Uterus (tissue), 2 donors: Measurements from ENCODE around the gene CUBN.

Experiments used
- CTCF ChIP-seq, 4 experiments: fragments of 200-600 bp in 2 of 4; fragments of 450-650 bp in 2 of 4; sonication (generic) in 2 of 4; IDR thresholded peaks; one replicate each; pipeline ENCODE4 v1.5.1; 2016 to 2019; ENCODE audit warnings: antibody characterized with exemption in 4 of 4, mild to moderate bottlenecking in 2 of 4, moderate library complexity in 1 of 4
- POLR2A ChIP-seq, 2 donors: fragments of 450-650 bp; IDR thresholded peaks; one replicate each; pipeline ENCODE4 v1.6.1; 2016; ENCODE audit warnings: antibody characterized with exemption in 2 of 2, mild to moderate bottlenecking in 1 of 2, moderate library complexity in 1 of 2

DNA sequence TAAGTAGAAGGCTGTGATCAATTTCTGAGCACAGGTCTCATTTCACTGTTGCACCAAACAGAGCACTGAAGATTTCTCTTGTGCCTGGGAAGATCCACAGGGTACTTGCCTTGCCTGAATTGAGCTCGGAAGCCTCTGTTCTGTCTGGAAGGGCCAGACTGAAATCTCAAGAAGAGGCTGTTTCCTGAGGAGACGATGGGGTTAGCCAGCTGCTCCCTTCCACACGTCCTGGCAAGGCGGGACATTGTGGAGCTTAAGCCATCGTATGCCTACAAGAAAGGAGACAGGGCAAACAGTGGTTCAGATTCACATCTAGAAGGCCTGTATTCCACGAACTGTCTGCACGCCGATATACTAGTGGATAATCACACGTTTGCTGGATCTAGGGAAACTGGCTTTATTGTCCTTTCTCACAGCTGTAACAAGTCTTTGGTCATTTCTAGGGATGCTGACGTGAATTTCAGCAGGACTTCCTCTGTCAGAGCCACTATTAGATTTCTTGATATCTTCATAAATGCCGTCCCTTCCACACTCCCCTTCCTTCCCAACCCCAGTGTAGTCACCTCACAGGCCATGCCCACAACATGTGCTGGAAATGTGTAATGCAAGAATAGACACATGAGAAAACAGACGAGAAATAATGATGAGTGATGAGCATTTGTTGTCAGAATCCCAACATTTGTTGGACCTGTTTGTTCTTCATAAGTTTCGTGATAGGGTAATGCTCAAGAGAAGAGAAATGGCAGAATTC lies 175.2 kb downstream of the CUBN start:
- TF ChIP-seq CTCF (IDR thresholded peaks at IDR 0.05): no peak
- TF ChIP-seq POLR2A (IDR thresholded peaks at IDR 0.05): no peak
